BLaER1 treated with 17β-estradiol and CSF1 and Interleukin-3, amounts not matched to agents 10 nM and 100 nM (cell line): ENCODE measurements around the gene LRRC45.

ENCODE experiments used
- H3K27ac ChIP-seq, 11 experiments: shearing (Covaris generic); formaldehyde crosslinking; 2 replicates each; pipeline ENCODE4 v1.8.1; 2022
- H3K27me3 ChIP-seq, 11 experiments: shearing (Covaris generic); formaldehyde crosslinking; 2 replicates each; pipeline ENCODE4 v1.8.1; 2022
- H3K36me3 ChIP-seq, 11 experiments: shearing (Covaris generic); formaldehyde crosslinking; 2 replicates each; pipeline ENCODE4 v1.8.1; 2022
- H3K4me1 ChIP-seq, 10 experiments: shearing (Covaris generic); formaldehyde crosslinking; 2 replicates each; pipeline ENCODE4 v1.8.1; 2022
- H3K4me2 ChIP-seq, 11 experiments: shearing (Covaris generic); formaldehyde crosslinking; 2 replicates each; pipeline ENCODE4 v1.8.1; 2022
- H3K4me3 ChIP-seq, 10 experiments: shearing (Covaris generic); formaldehyde crosslinking; 2 replicates each; pipeline ENCODE4 v1.8.1; 2022
- H3K9ac ChIP-seq, 11 experiments: shearing (Covaris generic); formaldehyde crosslinking; 2 replicates each; pipeline ENCODE4 v1.8.1; 2022
- H3K9me3 ChIP-seq, 11 experiments: shearing (Covaris generic); formaldehyde crosslinking; replicated peaks in 1 of 11; 2 replicates each; pipeline ENCODE4 v1.8.1; 2022
- H4K20me1 ChIP-seq, 11 experiments: shearing (Covaris generic); formaldehyde crosslinking; 2 replicates each; pipeline ENCODE4 v1.8.1; 2022
- Cebpa-rat ChIP-seq, 11 experiments: shearing (Covaris generic); IDR thresholded peaks; 2 replicates each; pipeline ENCODE4 v1.8.1; 2022

The LRRC45 gene

DNA sequence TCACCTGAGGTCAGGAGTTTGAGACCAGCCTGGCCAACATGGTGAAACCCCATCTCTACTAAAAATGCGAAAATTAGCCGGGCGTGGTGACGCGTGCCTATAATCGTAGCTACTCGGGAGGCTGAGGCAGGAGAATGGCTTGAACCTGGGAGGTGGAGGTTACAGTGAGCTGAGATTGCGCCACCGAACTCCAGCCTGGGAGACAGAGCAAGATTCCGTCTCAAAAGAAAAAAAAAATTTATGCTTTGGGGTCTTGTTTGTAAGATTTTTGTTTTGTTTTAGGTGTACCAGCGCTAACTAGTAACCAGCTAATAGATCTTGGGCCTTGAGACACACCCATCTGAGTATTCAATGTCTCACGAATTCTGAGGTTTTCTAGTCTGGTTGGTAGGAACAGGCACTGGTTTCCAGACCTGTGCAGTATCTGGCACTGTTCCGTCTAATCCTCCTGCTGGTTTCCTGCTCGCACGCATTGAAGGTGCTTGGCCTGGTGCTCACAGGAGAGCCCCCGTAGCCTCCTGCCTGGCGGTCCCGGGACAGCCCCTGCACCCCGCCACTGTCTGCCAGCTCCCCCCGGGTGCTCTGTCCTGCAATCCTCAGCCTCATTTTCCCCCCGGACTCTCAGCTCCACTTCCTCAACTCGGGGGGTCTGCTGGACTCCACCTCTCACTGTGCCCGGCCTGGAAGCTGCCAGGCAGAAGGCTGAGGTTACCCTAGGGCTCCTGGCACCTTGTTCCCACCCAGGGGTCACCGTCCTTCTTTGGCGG, 53.1 kb downstream of the LRRC45 start:
- Histone ChIP-seq H3K27me3 (no peaks in the 10 kb centered on the region), H3K36me3 (peaks cover 32 to 43% (median 37%) of the 10 kb centered on the region in 11 experiments), H3K9ac (0 out of 22 replicates have a peak overlapping the region, but pooled peaks of 2 of the 11 experiments have one; percentile 8 to 26), H3K4me1 (peaks cover 0 to 39% (median 14%) of the 10 kb centered on the region in 10 experiments; a peak in 11 of 20 replicates), H3K4me2 (peak overlapping the region in 5 of 11 experiments; percentile 13 to 55 (median 34); a peak in 9 of 22 replicates), H3K27ac (no peak overlapping the region), H3K4me3 (no peak overlapping the region), H4K20me1 (peaks cover 0 to 50% (median 42%) of the 10 kb centered on the region in 11 experiments; a peak in 18 of 22 replicates), H3K9me3 (no peaks in the 10 kb centered on the region)
- no peak for TF ChIP-seq Cebpa-rat (IDR thresholded peaks at IDR 0.05)

DNA sequence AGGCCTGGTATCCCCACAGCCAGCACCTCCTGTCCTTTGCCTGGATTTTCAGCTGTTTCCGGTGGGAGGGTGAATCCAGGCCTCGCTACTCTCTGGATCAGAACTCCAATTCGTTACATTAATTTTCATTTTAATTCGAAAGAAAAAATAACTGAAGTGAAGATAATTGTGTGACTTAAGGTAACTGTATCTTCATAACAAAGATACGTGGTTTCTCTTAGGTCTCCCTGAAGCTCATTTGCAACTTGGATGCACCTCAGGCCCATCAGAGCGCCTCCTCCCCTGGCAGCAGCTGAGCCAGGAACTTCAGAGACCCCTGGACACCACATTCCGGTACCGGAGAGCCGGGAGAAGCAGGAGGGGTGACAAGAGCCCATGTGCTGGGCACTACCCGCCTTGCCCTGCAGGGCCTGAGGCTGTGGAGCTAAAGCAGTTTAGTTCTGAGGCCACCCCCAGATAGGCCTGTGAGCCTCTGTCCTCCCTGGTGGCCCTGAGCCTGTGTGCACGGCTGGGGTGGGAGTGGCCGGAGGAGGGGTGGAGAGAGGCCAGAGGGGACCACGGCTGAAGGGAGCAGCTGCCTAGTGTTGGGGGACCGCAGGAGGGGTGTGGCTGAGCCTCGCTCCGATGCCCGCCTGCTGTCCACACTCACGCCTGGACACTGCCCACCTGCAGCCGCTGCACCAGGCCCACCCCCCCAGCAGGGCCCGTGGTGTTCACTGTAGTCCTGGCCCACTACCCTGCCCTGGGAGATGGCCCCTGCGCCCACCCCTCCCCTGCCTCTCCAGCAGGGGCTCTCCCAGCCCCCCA, 53.9 kb downstream of the LRRC45 start:
- Histone ChIP-seq H4K20me1 (peaks cover 0 to 57% (median 47%) of the 10 kb centered on the region in 11 experiments; a peak in 19 of 22 replicates), H3K9ac (0 out of 22 replicates have a peak overlapping the region, but pooled peaks of 2 of the 11 experiments have one; percentile 8 to 26), H3K36me3 (peaks cover 38 to 49% (median 43%) of the 10 kb centered on the region in 11 experiments), H3K4me3 (no peak overlapping the region), H3K27me3 (no peaks in the 10 kb centered on the region), H3K27ac (no peak overlapping the region), H3K4me2 (peak overlapping the region in 5 of 11 experiments; percentile 10 to 55 (median 34); a peak in 7 of 22 replicates), H3K9me3 (no peaks in the 10 kb centered on the region), H3K4me1 (peaks cover 0 to 39% (median 14%) of the 10 kb centered on the region in 10 experiments; a peak in 11 of 20 replicates)
- TF ChIP-seq Cebpa-rat (IDR thresholded peaks at IDR 0.05), result no peak

DNA sequence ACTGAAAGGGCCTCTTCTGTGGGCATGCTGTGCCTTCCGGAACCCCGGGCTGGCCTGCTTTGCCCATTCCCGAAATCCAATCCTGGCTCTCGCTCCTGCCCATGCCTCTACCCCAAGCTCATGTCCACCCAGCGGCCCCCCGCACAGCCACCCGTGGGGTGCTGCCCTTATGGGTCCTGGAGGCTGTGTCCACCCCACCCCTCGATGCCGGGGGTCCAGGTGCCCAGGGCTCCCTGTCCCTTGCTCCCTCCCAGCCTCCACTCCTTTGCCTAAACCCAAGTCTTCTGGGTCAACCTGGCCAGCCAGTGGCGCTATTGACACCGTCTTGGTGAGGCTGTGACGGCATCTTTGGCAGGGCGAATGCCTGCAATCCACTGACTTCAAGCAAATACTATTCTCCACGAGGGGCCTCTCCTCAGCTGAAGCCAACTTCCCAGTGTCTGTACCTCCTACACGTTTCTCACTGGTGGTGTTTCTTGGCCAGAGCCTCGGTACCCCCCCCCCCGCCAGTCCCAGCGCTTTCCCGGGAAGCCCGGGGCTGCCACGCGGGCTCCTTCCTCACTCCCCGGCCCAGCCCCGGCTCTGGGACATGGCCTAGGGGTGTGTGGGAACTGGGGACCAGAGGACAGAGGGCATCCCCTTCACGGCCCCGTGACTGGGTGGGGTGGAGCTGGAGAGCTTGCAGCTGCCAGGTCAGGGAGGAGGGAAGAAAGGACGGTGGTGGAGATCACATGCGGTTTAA, 54.7 kb downstream of the LRRC45 start:
- no peak overlapping the region for H3K27ac ChIP-seq
- no peak overlapping the region for H3K9ac ChIP-seq
- H3K4me3 ChIP-seq, result no peak overlapping the region
- peaks cover 46 to 57% (median 51%) of the 10 kb centered on the region in 11 experiments for H3K36me3 ChIP-seq
- H3K9me3 ChIP-seq, result no peaks in the 10 kb centered on the region
- no peaks in the 10 kb centered on the region for H3K27me3 ChIP-seq
- peaks cover 0 to 65% (median 55%) of the 10 kb centered on the region in 11 experiments; a peak in 19 of 22 replicates for H4K20me1 ChIP-seq
- TF ChIP-seq Cebpa-rat (IDR thresholded peaks at IDR 0.05), result no peak
- H3K4me1 ChIP-seq, result peaks cover 0 to 39% (median 14%) of the 10 kb centered on the region in 10 experiments; a peak in 11 of 20 replicates
- H3K4me2 ChIP-seq, result no peak overlapping the region

DNA sequence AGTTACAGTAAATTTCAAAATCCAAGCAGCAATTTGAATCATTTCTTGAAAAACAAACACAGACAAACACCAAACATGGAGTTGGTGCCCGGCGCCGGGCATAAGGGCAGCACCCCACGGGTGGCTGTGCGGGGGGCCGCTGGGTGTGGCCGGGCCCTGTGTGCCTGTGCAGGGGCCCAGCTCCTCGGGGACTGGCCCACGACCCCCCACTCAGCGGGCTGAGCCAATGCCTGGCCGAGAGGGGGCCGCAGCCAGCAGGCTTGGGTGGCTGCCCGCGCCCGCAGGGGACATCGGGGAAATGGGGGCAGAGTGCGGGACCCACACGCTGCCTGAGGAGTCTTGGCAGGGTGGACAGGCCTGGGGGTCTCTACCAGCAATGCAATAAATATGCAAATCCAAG, 55.3 kb downstream of the LRRC45 start:
- Histone ChIP-seq H3K9me3 (no peaks in the 10 kb centered on the region), H3K4me2 (no peak overlapping the region), H3K9ac (no peak overlapping the region), H3K36me3 (peaks cover 53 to 63% (median 58%) of the 10 kb centered on the region in 11 experiments), H3K4me3 (no peak overlapping the region), H3K4me1 (peaks cover 0 to 37% (median 14%) of the 10 kb centered on the region in 10 experiments; a peak in 11 of 20 replicates), H3K27me3 (no peaks in the 10 kb centered on the region), H3K27ac (no peak overlapping the region), H4K20me1 (peaks cover 0 to 71% (median 61%) of the 10 kb centered on the region in 11 experiments; a peak in 19 of 22 replicates)
- TF ChIP-seq Cebpa-rat (IDR thresholded peaks at IDR 0.05), result no peak

DNA sequence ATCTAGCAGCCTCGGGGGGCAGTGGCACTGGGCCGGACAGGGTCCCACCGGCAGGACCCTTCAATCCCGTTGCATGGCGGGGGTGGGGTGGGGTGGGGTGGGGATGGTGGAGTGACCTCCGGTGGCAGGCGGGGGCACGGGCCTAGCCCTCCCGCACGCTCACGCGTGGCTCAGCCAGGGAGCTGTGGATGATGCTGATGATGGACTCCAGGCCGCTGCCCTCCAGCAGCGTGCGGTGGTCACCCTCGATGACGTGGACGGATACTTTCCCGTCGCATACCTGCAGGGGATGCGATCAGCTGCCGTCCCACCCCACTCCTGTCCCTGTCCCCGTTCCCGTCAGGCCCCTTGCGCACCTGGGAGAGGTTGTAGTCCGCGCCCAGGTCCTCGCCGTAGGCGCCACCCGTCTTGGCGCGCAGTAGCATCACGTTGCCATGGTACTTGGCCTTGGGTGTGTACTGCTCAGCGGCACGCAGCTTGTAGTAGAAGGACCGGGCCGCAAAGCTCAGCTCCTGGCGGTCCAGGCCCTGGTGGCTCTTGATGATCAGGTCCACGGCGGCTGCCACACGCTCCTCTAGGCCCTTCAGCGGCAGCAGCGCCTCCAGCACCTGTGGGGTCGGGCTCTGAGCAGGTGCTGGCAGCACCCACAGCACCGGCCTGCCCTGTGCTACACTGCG, 56.0 kb downstream of the LRRC45 start:
- Histone ChIP-seq H3K36me3 (peaks cover 60 to 70% (median 65%) of the 10 kb centered on the region in 11 experiments), H3K9me3 (no peaks in the 10 kb centered on the region)

DNA sequence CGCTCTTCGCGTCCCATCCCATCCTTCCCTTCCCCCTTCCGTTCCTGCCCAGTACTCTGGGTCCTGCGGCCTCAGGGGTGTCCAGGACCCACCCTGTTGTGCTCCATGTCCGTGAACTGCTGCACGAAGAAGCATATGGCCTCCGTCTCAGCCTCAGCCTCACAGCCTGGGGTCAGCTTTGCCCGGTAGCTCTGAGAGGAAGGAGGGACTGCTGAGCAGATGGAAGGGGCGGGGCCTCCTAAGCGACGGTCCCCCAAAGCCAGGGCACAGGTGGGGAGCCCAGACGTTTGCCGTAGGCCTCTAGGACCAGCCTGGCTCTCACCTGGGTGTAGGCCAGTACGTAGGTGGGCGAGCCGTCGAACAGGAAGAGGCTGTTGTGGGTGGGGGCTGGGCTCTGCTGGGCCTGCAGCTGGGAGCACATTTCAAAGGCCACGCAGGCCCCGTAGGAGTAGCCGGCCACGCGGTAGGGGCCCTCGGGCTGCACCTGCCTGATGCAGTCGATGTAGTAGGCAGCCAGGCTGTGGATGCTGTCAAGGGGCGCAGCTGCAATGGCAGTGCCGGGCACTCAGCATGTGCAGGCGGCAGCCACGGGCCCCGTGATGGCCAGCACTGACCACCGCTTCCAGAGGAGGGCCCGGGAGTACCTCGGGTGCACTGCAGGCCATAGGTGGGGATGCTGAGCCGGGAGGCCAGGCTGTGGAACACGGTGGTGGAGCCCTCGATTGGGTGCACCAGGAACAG, 57.1 kb downstream of the LRRC45 start:
- Histone ChIP-seq H4K20me1 (peaks cover 0 to 89% (median 78%) of the 10 kb centered on the region in 11 experiments; a peak in 20 of 22 replicates), H3K4me2 (no peak overlapping the region), H3K9ac (no peak overlapping the region), H3K36me3 (peaks cover 69 to 81% (median 76%) of the 10 kb centered on the region in 11 experiments), H3K4me3 (no peak overlapping the region), H3K4me1 (peaks cover 0 to 24% (median 14%) of the 10 kb centered on the region in 10 experiments; a peak in 11 of 20 replicates), H3K27ac (no peak overlapping the region), H3K9me3 (no peaks in the 10 kb centered on the region), H3K27me3 (no peaks in the 10 kb centered on the region)
- TF ChIP-seq Cebpa-rat (IDR thresholded peaks at IDR 0.05), result no peak

More for the DNA sequence above, 56.0 kb downstream of the LRRC45 start:
- no peak overlapping the region for H3K27ac ChIP-seq
- H3K9ac ChIP-seq, result no peak overlapping the region
- TF ChIP-seq Cebpa-rat (IDR thresholded peaks at IDR 0.05), result no peak
- peaks cover 0 to 78% (median 68%) of the 10 kb centered on the region in 11 experiments; a peak in 20 of 22 replicates for H4K20me1 ChIP-seq
- H3K4me1 ChIP-seq, result peaks cover 0 to 31% (median 14%) of the 10 kb centered on the region in 10 experiments; a peak in 11 of 20 replicates
- no peaks in the 10 kb centered on the region for H3K27me3 ChIP-seq
- no peak overlapping the region for H3K4me2 ChIP-seq
- H3K4me3 ChIP-seq, result no peak overlapping the region
